DND-41 (cell line): Measurements from ENCODE around the gene TSHZ2.

Experiments used
- CTCF ChIP-seq: IDR thresholded peaks from 2 replicates; pipeline ENCODE4 v1.5.1; 2012; ENCODE audit warnings: borderline replicate concordance, low read length, moderate library complexity, mild to moderate bottlenecking; ENCODE audit not compliant: poor library complexity, severe bottlenecking; ENCODE audit errors: extremely low read depth
- EZH2 ChIP-seq: IDR thresholded peaks from 3 replicates; pipeline ENCODE4 v1.6.1; 2012; ENCODE audit warnings: borderline replicate concordance, low read depth, mild to moderate bottlenecking, moderate library complexity, low read length, inconsistent platforms; ENCODE audit not compliant: severe bottlenecking

GRCh38 chr20:53406580-53406979, 434.4 kb downstream of the TSHZ2 start:
- TF ChIP-seq CTCF (no peak), EZH2 (no peak)
